Measurements from ENCODE around the gene BCAS1.

DNA sequence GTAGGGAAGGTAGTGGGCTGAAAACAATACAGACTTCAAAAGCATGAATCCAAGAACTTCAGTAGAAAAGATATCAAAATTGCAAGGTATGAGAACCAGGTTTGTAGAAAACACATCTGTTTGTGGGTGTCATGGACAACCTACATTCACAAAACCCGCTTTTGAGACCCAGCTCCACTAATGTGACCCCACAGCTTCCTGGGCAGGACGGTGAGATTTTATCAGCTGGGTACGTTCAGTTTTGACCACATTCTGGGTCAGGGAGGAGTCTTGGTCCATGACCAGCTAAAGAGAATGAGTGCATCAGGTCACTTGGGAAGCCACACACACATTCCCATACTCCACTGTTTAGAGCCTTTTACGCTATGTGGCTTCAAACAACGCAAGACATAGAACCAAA lies 77.1 kb downstream of the BCAS1 start:
- TF ChIP-seq, protein P1, sequence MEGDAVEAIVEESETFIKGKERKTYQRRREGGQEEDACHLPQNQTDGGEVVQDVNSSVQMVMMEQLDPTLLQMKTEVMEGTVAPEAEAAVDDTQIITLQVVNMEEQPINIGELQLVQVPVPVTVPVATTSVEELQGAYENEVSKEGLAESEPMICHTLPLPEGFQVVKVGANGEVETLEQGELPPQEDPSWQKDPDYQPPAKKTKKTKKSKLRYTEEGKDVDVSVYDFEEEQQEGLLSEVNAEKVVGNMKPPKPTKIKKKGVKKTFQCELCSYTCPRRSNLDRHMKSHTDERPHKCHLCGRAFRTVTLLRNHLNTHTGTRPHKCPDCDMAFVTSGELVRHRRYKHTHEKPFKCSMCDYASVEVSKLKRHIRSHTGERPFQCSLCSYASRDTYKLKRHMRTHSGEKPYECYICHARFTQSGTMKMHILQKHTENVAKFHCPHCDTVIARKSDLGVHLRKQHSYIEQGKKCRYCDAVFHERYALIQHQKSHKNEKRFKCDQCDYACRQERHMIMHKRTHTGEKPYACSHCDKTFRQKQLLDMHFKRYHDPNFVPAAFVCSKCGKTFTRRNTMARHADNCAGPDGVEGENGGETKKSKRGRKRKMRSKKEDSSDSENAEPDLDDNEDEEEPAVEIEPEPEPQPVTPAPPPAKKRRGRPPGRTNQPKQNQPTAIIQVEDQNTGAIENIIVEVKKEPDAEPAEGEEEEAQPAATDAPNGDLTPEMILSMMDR (IDR thresholded peaks at IDR 0.05 in 4 of 5, conservative IDR thresholded peaks at IDR 0.05 in 1 of 5), result no peak
- TF ChIP-seq POLR2A (IDR thresholded peaks at IDR 0.05), result no peak
